T-helper 2 cell treated with Interferon-gamma antibody and Interleukin-4, amounts not matched to agents 100 ng/mL and 5 ng/mL, for 36 hours (primary cell): ENCODE data around the gene SYT12. TPM values are rescaled to one million over a fixed set of nuclear protein-coding genes. Genes with fewer than 3 reads are reported as not detected.

Source experiments
- intact Hi-C: fragments of 100-400 bp; cut with micrococcal nuclease; formaldehyde crosslinking; loops from one replicate; pipeline ENCODE4 v1.15.1; 2023
- total RNA-seq: library from RNA; stranded (reverse); gene quantifications from 2 replicates; pipeline ENCODE4 v1.2.3, GENCODE V29; 2022

The SYT12 gene
- total RNA-seq, 1 donor from 2014 or later = not detected

DNA sequence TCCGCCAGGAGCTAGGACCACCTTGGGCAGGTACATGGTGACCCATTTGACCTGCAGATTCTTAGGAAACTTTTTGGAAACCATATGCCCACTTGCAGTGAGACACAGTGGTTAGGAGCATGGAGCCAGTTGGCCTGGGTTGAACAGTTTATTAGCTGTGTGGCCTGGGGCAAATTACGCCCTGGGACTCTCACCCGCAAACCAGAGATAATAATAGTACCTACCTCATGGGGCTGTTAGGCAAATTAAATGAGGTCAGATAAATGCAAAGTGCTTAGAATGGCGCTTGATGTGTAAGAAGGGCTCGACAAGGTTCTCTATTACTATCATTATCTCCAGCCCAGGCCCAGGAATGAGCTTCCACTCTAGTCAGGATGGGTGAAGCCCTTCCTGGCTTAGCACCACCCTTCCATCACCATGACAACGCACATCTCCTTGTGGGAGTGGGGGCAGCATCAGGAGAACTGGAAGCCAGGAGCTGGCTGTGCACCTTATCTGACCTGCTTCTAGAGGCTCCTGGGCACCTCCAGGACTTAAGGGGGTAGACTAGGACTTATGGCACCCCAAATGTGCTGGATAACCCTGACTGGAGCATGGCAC lies 5.1 kb downstream of the SYT12 start:
- intact Hi-C loops = no loop called here

DNA sequence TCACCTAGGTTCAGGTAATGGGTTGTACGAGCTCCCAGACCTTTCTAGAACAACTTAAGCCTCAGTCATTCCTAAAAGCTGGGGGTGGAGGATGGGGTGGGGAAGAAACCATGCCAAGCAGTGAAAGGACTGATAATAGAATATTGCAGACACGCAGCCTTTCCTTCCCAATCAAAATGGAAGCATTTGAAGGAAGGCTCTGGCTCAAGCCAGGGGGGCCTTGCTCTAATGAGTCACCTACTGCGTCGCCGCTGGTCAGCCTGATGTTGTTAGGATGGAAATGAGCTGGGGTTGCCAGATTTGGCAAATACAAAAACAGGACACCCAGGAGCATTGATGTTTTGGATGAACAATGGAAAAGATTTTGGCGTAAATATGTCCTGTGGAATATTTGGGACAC lies 6.2 kb downstream of the SYT12 start:
- intact Hi-C loops = no loop called here

DNA sequence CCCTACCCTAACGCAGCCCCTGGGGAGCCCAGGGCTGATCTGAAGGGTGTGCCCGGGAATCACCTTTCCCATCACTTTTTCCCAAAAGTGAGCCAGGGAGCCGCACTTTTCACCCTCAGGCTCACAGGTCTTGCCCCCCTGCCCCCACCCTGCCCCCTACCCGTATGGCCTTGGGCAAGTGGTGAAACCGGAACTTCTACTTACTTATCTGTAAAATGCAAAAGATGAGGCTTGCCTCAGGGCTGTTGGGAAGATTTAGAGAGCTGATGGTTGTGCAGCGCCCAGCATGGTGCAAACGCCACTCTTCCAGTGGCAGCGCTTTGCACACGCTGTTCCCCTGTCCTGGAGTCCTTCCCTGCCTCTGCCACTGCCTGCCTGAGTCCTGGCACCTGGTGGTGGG lies 8.0 kb downstream of the SYT12 start:
- intact Hi-C loops = no loop called here

DNA sequence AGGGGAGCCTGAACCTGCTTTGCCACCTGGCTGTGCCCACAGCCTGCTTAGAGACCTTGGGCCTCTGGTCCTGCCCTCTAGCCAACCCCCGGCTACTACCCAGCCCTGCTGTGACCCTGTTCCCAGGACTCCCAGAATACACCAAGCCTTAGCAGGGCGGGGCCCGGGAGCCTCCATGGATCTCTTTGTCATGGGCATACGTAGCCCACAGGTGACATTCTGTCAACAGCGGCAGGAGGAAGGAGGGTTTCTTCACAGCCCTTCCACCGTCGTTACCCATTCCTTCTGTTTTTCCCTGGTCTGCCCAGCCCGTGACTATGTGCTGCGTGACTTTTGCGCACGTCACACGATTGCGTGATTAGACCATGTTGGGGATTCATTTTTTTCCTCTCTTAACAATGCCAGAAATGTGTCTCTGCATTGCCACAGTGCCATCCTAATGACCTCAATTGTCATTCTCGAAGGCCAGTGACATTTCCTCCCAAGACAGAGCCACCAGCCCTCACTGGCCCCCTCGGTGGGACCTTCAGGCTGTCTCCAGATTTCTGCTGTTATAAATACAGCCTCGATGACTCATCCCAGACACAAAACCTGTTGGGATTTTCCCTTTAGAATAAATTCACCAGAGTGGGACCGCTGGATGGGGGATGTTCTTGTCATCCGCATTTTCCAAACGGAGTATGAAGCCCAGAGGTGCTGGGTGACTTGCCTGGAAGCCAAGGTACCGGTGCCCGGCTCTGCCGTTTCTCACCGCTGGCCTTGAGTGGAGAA lies 9.0 kb downstream of the SYT12 start:
- intact Hi-C loops = no loop called here

DNA sequence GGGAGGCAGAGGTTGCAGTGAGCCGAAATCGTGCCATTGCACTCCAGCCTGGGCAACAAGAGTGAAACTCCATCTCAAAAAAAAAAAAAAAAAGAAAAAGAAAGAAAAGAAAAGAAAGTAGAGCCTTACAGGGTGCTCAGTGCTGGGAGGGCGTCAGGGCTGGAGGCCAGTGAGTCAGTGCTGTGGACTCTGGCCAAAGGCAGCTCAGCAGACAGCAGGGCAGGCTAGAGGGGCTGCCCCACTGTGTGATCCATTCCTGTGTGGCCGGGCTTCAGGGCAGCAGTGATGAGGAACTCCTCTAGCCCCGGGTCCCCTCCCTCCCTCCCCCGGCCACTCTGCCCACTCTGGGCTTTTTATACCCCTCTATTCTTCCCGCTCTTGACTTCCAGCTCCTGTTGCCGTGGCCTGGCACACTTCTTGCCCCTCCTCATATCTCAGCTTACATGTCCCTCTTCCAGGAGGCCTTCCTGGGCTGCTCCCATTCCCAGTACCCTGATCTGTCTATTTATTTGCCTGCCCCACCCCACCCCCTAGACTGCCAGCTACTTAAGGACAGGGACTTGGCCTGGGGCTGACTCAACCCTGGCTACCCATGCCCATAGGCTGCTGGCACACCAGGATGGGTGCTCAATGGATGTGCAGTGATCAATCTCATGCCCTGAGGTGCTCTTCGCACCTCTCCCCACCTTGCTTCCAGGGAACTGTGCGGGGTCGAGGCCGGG lies 10.1 kb downstream of the SYT12 start:
- intact Hi-C loops = no loop called here

DNA sequence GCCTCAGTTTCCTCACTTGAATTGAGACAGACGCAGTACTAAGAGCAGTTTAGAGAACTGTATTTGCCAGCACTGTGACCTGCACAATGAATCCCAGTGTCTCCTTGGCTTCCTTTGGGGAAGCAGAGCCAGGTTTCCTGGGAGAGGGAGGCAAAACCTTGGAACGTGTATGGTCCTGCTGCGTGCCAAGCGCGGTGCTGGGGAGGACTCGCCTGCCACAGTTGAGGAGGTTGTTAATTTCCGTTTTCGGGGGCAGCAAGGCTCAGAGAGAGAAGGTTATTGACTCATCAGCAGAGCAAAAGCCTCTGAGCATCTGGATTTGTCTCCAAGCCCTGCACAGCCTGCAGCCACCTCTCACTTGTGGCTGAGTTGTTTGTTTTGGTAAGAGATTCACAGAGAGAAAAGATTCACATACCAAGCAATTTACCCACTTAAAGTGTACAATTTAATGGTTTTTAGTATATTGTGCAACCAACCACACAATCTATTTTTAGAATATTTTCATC lies 10.8 kb downstream of the SYT12 start:
- intact Hi-C loops = no loop called here

DNA sequence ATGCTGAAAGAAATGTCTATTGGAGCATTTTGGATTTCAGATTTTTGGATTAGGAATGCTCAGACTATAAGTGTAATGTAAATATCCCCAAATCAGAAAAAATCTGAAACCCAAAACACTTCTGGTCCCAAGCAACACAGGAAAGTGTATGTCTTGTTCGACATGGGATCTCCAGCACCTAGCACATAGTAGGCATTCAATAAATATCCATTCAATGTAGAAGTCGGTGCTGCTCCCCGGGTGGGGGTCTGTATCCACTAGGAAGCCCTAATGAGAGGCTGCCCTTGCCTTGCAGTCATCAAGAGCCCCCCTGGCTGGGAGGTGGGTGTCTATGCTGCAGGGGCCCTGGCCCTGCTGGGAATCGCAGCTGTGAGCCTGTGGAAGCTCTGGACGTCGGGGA lies 11.4 kb downstream of the SYT12 start:
- intact Hi-C loops = no loop called here

DNA sequence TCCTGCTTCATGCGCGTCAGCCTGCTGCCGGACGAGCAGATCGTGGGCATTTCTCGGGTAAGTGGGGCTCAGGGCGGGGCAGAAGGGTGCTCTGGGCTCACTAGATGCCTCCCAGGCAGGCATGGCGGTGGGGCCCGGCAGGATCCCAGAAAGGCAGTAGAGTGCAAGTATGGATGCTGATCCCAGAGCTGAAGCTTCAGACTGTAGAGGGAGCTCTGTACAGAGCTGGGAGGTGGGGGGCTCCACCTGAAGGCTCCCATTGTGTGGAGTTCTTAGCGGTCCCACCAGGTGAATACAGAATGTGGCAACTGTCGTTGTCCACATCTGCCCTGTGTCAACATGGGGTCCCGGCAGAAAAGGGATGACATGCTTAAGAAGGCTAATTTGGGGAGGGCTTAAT lies 17.2 kb downstream of the SYT12 start:
- intact Hi-C loops = no loop called here

DNA sequence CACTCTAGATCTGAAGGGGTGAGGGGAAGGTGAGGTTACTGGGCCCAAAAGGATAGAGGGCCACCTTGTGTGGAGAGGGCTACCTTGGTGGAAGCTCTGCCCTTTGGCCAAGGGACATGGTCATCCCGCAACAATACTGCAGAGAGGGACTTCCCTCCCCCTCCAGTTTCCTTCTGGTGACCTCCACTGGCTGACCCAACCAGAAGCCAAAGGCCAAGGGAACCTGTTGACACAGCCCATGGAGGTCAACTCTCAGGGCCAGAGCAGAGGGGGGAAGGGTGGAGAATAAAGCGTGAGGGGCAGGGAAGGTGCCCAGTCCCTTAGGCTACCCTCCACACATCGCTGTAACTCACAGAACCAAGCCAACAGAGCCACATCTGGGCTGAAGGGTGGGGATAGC lies 18.7 kb downstream of the SYT12 start:
- intact Hi-C loops = no loop called here

DNA sequence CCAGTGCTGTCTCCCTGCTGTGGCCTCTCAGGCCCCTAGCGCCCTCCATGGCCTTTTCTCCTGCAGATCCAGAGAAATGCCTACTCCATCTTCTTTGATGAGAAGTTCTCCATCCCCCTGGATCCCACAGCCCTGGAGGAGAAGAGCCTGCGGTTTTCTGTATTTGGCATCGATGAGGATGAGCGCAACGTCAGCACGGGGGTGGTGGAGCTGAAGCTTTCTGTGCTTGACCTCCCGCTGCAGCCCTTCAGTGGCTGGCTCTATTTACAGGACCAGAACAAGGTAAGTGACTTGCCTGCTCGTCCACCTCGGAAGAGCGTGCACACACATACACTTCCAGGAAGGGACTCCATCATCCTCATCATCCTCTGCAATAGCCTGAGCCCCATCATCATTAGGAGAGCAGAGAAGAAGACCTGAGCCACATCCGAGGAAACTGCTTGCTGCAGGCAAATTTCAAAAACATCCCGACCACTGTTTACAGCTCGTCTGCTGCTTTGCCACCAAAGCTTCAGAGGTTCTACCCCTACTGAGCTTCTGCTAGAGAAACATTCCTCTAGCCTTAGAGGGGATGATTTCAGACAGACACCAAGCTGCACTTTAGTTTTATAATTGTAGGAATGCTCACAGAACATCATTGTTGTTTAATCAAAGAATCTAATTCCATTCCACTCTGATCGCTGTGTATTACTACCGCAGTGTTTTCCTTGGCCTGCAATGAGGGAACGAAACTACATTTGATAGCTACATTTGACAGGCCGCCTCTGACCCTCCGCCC lies 20.8 kb downstream of the SYT12 start:
- intact Hi-C loops = no loop called here

DNA sequence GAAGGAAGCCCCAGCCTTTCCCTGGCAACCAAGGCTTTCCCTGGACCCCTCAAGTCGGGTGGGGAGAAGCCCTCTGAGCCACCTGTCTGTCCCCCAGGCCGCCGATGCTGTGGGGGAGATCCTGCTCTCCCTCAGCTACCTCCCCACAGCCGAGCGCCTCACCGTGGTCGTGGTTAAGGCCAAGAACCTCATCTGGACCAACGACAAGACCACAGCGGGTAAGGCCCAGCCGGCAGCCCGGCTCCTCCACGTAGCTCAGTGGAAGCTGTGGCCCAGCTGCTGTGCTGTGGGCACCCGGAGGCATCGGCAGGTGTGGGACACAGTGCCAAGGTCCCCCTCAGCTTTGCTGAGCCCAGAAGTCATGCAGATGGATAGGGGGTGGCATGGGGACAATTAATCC lies 21.6 kb downstream of the SYT12 start:
- intact Hi-C loops = no loop called here

DNA sequence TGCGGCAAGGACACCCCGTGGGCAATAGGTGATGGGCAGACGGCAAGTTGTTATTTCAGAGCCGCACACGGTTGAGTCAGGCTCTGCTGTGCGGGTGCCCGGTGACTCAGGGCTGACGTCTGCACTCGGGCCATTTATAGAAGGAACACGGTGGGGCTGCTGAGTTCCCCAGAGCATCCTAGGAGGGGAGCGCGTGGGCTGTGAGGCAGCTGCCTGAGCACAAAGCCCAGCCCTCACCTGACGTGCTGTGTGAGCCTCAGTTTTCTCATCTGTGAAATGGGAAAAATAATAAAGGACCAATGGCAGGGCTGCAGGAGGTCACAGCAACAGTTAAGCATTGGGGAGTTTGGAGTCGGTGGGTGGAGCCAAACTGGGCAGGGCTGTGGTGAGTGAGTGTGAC lies 22.4 kb downstream of the SYT12 start:
- intact Hi-C loops = no loop called here

DNA sequence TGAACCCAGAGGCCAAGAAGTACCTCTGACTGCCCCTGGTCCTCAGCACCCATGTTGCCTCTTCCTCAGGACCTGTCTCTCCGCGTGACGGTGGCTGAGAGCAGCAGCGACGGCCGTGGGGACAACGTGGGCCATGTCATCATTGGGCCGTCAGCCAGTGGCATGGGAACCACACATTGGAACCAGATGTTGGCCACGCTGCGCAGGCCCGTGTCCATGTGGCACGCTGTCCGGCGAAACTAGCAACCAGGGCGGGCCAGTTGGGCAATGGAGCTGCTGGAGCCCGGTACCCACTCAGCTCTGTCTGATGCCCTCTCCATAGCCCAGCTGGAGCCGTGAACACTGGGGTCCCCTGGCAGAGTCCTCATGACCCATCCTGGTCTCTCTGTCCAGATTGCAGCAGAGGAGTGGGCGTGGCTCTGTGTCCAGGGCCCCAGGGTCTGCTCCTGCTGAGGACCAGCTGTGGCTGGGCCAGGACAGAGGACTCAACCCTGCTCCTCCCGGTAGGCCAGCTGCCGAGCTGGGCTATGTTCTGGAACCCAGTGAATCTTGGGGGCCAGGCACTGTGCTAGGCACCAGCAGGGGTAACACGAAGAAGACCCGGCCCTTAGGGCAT lies 25.7 kb downstream of the SYT12 start:
- intact Hi-C loops = no loop called here

DNA sequence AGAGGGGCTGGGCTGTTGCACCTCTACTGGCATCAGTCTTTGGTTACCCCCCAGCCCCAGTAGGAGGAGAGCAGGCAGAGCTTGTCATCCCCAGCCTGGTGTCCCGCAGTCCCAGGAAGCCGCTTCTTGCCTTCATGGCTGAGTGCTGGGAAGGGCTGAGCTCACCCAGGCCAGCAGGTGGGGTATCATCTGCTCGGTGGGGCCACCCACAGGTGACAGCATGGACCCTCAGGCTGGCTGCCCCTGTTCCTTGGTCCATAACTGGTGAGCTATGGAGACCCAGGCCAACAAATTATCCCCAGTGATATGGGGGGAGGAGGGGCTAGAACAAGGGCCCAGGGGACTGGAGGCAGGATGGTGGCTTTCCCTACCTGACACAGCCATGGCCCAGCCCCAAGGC lies 27.2 kb downstream of the SYT12 start:
- intact Hi-C loops = no loop called here

DNA sequence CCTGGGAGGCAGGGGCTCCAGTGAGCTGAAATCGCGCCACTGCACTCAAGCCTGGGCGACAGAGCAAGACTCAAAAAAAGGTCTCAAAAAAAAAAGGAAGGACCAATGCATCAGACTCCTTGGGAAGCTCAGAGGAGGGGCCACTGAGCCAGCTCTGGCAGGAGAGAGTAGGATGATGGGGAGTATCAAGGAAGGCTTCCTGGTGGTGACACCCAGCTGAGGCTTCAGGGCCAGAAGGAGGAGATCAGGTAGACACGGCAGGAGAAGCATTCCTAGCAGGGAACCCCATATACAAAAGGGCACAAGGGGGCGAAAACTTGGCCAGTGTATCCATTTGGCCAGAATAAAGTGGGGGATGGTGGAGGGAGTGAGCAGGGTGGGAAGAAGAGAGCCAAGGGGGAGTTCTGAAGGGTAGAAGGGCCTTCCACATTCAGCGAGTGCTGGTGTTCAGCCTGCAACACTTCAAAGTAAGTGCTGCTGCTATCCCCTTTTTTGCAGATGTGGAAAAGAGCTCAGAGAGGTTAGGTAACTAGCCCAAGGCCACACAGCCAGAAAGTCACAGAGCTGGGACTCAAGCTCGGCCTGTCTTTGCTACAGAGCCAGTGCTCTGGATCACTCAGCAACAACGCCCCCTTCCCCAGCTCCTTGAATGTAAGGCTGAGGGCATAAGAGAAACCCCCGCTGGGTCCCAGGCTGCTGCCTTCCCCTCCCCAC lies 28.4 kb downstream of the SYT12 start:
- intact Hi-C loops = no loop called here

DNA sequence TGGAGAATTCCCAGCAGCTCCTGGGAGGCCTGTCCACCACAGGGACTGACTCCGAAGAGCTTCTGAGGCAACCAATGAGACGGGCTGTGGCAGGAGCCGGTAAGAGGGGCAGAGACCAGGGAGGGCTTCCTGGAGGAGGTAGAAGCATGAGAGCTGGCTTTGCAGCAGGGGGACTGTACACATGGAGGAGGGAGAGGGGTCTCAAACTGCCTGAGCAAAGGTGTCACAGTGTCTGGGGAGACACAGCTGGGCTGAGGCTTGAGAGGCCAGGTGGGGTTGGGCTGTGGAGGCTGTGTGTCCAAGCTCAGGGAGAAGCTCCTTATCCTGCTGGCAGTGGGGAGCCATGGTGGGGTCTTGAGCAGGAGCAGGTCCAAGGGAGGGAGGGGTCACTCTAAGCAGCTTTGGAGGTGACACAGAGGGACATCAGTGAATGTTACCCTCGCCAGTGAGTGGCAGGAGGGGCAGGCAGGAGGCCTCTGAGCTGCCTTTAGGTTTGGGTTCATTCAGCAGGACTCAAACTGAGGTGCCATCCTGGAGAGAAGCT lies 29.1 kb downstream of the SYT12 start:
- intact Hi-C loops = no loop called here

DNA sequence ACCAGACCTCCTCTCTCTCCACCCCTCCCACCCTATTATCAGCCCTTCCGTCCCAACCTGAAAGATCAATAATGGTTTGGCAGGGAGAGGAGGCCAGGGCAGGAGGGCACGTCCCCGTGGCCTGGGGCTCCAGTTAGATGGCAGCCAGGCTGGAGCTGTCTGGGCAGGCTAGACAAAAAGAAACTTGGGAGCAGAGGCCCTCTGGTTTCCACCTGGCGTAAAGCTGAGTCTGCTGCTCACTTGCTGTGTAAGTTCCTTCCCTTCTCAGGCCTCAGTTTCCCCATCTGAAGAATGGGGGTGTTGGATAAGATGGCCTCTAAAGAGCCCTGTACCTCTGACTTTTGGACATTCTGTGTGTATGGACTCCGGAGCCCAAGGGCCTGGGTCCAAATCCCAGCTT lies 30.0 kb downstream of the SYT12 start:
- intact Hi-C loops = no loop called here

DNA sequence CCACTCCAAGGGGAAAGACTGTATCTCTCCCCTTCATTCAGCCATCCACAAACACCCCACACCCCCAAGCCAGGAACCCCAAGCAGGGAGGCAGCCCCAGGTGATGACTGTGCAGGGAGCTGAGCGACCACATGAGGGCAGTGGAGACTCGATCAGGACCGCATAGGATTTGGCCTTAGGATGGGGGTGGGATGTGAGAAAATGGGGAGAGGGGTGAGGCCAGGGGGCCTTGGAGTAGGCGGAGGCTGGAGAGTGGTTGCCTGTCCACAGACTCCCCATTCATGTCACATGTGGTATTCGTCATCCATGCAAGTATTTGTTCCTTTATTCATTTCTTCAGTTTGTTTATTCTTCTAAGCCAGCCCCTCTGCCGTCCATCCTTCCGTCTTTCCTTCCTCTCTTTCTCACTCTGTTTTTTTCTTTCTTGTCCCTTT lies 31.0 kb downstream of the SYT12 start:
- intact Hi-C loops = no loop called here

DNA sequence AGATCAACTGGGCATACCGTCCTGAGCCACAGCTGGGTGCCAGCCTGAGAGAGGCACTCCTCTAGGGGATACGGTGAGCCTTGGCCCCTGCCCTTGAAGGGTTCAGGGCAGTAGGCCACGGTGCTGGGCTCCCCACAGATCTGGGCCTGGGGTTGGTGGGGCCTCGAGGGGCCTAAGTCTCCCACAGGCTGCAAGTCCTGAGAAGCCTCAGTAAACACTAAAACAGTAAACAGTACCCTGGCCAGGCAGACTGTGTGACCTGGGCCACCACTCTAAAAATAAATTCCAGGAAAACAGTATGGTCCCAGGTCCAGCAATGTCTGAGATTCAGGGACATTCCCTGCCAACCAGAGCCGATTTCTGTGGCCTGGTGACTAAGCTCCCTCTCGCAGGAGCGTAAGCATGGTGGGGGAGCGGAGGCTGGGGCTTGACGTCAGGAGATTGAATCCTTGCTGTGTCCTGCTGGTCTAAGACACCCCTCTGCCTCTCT lies 31.5 kb downstream of the SYT12 start:
- intact Hi-C loops = no loop called here
